Retinal pigment epithelial cell (primary cell): ENCODE measurements around the gene MAST4.

Experiments used
- DNase-seq: peaks from one replicate; pipeline ENCODE4 v3.0.0-alpha.2; 2010; ENCODE audit warnings: low read depth
- H3K4me3 ChIP-seq: 2 replicates; pipeline ENCODE4 v1.5.1; 2011; ENCODE audit warnings: mild to moderate bottlenecking, low read length, control low read depth, moderate library complexity
- TF ChIP-seq, protein P1 (sequence below): conservative IDR thresholded peaks from 2 replicates; pipeline ENCODE4 v1.5.1; 2011; ENCODE audit warnings: low read depth, low read length, control low read depth, inconsistent platforms

Gene MAST4

DNA sequence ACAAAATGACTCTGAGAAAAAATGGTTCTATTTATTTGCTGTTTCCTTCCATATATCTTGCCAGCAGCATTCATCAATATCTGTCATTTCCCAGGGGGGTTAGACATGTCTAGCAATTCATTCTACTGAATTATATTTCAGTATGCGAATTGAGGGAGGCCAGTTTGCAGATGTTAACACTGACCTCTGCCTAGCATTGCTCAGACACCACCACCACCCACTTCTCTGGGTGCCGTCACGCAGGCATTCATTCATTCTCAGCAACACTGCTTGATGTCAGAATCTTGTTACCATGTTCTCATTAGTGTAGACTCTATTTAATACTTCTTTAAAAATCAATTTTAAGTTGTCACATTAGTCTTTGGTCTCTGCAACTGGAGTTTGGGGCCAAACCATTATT is 181.7 kb downstream of the MAST4 start:
- TF ChIP-seq, protein P1, sequence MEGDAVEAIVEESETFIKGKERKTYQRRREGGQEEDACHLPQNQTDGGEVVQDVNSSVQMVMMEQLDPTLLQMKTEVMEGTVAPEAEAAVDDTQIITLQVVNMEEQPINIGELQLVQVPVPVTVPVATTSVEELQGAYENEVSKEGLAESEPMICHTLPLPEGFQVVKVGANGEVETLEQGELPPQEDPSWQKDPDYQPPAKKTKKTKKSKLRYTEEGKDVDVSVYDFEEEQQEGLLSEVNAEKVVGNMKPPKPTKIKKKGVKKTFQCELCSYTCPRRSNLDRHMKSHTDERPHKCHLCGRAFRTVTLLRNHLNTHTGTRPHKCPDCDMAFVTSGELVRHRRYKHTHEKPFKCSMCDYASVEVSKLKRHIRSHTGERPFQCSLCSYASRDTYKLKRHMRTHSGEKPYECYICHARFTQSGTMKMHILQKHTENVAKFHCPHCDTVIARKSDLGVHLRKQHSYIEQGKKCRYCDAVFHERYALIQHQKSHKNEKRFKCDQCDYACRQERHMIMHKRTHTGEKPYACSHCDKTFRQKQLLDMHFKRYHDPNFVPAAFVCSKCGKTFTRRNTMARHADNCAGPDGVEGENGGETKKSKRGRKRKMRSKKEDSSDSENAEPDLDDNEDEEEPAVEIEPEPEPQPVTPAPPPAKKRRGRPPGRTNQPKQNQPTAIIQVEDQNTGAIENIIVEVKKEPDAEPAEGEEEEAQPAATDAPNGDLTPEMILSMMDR, result no peak
- no peak overlapping the region for H3K4me3 ChIP-seq
- no peak for DNase-seq

DNA sequence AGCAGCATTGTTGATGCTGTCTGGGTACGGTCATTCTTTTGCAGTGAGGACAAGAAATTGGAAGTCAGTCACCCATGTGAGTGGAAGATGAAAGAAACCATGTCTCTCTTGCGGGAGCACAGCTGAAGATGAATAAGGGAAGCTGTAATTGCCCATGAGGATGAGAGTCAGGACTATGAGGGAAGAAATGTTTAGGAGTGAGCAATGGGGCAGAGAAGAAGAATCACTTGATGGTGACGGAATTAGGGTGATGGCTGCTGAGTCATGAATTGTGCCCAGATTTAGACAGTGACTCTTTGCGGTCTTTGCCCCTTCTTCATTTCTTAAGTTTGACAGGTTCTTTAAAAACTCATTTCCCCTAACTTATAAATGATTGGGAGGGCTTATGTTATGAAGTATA is 183.3 kb downstream of the MAST4 start:
- no peak overlapping the region for H3K4me3 ChIP-seq
- no peak for DNase-seq
- TF ChIP-seq, protein P1, result no peak

DNA sequence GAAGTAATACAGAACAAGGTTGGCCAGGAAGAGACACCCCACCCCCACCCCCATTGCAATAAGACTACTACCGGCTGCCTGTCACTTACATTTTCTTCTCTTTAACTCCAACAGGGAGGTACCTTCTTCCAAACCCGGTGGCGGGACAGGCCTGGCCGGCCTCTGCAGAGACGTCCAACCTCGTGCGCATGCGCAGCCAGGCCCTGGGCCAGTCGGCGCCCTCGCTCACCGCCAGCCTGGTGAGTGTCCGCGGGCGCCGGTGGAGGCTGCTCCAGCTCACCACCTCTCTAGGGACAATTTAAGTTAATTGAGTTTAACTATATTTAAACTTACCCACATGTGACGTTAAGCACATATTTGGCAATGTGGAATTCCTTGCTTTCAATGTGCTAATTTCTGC is 192.4 kb downstream of the MAST4 start:
- TF ChIP-seq, protein P1, result no peak
- DNase-seq, result no peak
- H3K4me3 ChIP-seq, result no peak overlapping the region

DNA sequence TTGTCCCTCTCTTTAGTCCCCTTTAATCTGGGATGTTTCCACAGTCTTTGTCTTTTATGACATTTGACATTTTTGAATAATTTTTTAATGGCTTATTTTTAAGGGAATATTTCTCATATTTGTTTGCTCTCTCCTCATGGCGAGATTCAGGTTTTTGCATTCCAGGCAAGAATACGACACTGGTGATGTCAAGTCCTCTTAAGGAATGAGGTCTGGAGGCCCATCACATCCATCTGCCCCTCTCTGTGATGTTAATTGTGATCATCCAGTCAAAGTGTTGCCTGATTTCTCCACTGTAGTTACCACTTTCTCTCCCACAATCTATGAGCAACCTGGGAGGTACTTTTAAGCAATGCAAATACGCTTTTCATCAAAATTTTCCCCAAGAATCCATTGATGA is 193.2 kb downstream of the MAST4 start:
- TF ChIP-seq, protein P1, result no peak
- DNase-seq, result no peak
- no peak overlapping the region for H3K4me3 ChIP-seq

DNA sequence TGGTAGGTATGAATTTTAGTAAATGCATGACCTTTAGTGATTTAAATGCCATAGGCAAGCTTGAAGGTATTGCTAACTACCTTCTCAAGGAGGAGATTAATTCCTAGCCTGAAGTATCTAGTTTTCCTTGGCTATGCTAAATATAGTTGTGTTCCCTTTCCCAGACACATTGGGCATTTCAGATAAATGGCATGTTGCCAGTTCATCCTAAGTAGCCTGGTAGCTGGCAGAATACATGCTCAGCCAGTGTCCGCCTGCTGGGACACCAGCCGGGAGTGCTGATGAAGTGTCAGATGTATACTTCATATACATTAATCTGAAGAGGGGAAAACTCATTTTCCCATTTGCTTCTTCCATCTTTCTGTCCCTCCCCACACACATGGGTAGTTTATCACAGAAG is 196.9 kb downstream of the MAST4 start:
- TF ChIP-seq, protein P1, result no peak
- H3K4me3 ChIP-seq, result no peak overlapping the region
- DNase-seq, result no peak

DNA sequence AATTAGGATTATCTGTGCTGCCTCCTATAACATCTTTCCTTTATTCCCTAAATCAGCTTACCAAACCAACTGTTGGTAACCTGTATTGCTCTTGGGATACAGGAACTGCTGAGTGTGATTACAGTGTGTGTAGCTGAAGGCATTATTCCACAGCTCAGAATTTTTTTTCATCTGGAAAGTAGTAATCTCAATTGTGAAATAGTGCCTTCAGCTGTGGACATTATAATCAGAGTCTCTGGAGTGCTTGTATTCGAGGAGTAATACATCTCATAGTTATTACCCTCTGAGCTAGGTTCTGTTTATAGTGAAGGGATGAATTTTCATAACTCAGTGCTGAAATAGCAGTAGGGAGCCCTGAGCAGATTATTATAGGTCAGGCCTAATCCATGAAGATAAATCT is 199.5 kb downstream of the MAST4 start:
- TF ChIP-seq, protein P1, result no peak
- DNase-seq, result no peak
- H3K4me3 ChIP-seq, result no peak overlapping the region

DNA sequence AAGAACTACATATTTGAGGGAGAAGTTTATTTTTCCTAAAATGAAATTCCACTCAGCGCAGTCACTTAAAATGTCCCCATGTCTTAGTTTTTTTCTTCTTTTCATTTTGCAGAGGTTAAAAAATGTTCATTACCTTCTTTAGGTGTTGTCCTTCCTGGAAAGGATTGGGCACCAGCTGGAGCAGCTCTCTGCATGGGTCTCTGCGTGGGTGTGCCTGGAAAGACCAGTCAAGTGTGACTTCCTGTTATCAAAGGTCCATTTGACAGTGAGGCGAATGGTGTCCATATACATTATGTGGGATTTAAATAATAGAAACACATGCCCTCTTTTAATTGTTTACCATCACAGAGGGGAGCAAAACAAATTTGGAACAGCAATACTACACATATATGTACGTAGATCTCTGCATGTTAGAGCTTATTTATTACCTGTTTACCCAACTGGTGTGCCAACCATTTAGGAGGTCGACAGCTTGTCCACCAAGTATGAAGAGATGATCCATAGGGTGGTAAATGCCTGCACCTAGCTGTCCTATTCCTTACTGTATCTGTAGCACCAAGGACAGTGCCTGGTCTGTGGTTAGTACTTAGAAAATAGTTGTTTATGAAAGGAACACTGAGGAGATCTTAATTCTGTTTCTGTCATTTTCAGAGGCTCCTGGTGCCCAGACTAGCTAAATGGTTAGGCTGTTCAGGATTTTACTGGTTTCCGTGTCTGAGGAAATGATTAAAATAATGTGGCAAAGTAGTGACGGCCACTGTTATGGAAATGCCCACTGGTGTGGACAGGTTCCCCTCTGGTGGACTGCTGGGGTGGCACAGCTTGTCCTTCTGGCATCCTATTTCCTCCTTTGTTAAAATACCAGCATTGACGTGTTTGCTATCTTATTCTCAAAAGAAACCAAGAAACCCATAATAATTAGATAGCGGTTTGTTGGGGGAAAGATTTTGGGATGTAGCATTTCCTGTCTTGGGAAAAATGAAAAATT is 200.4 kb downstream of the MAST4 start:
- no peak overlapping the region for H3K4me3 ChIP-seq
- TF ChIP-seq, protein P1, result peak; percentile 42
- DNase-seq, result no peak
